HL-60 (cell line): ENCODE measurements around the gene SLC6A7.

Experiments
- DNase-seq, 2 experiments: peaks; one replicate each; pipeline ENCODE4 v3.0.0-alpha.2; 2010 to 2020; ENCODE audit warnings: low read depth in 1 of 2, low spot score in 1 of 2
- H3K27ac ChIP-seq: fragments of 250-450 bp; sonication (Bioruptor Pico); replicated peaks from 2 replicates; pipeline ENCODE4 v1.5.1; 2020; ENCODE audit warnings: mild to moderate bottlenecking, moderate library complexity
- H3K27me3 ChIP-seq: fragments of 250-450 bp; sonication (Bioruptor Pico); 2 replicates; pipeline ENCODE4 v1.5.1; 2021; ENCODE audit warnings: mild to moderate bottlenecking, moderate library complexity; ENCODE audit not compliant: insufficient read depth, poor library complexity, severe bottlenecking
- H3K4me3 ChIP-seq: replicated peaks from 2 replicates; pipeline ENCODE4 v1.5.1; 2011; ENCODE audit warnings: mild to moderate bottlenecking, control low read depth, low read length; ENCODE audit not compliant: insufficient read depth
- GABPA ChIP-seq: IDR thresholded peaks from 2 replicates; pipeline ENCODE4 v1.6.1; 2012; ENCODE audit warnings: low read depth
- POLR2AphosphoS5 ChIP-seq: IDR thresholded peaks from 2 replicates; pipeline ENCODE4 v1.6.1; 2012; ENCODE audit warnings: low read depth
- SPI1 ChIP-seq: IDR thresholded peaks from 2 replicates; pipeline ENCODE4 v1.6.1; 2012; ENCODE audit warnings: low read depth, mild to moderate bottlenecking, borderline replicate concordance
- TF ChIP-seq, protein P1 (sequence below): IDR thresholded peaks from one replicate; pipeline ENCODE4 v1.5.1; 2011; ENCODE audit warnings: low read length, control low read depth, inconsistent platforms; ENCODE audit not compliant: insufficient read depth
- TF ChIP-seq, protein P2 (sequence below): IDR thresholded peaks from 2 replicates; pipeline ENCODE4 v1.6.1; 2012; ENCODE audit warnings: low read depth; ENCODE audit not compliant: insufficient replicate concordance

The SLC6A7 gene

DNA sequence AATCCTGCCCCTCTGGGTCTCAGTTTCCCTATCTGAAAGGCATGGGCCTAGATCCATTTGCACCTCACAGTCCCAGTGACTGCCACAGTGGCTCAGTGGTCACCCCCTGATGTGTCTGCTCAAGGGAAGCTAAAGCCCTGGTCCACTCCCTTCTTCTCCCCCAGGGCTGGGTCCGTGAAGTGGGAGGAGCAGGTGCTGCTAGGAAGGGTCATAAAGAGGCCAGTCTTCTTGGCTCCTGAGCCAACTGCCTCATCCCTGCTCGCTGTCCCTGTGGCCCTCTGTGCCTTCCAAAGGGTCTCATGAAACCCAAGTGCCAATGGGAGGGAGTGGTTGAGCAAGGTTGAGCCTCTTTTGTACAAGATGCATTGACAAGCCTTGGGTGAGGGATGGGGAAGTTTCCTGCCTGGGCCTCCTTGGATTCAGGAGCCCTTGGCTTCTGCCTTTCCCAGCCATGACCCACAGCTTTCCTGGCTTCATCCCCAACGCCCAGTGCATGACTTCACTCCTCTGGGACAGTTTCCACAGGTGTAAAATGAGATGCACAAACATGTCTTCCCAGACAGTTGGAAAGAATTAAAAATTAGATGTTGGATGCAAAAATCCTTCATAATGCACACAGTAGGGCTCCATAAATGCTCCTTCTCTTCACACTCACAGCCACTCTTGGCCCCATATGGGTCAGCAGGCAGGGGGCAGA is 1.6 kb upstream of the SLC6A7 start:
- H3K27ac ChIP-seq: no peak overlapping the region
- DNase-seq: no peak
- H3K27me3 ChIP-seq: peaks cover 18% of the 10 kb centered on the region
- TF ChIP-seq, protein P1, sequence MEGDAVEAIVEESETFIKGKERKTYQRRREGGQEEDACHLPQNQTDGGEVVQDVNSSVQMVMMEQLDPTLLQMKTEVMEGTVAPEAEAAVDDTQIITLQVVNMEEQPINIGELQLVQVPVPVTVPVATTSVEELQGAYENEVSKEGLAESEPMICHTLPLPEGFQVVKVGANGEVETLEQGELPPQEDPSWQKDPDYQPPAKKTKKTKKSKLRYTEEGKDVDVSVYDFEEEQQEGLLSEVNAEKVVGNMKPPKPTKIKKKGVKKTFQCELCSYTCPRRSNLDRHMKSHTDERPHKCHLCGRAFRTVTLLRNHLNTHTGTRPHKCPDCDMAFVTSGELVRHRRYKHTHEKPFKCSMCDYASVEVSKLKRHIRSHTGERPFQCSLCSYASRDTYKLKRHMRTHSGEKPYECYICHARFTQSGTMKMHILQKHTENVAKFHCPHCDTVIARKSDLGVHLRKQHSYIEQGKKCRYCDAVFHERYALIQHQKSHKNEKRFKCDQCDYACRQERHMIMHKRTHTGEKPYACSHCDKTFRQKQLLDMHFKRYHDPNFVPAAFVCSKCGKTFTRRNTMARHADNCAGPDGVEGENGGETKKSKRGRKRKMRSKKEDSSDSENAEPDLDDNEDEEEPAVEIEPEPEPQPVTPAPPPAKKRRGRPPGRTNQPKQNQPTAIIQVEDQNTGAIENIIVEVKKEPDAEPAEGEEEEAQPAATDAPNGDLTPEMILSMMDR: no peak
- TF ChIP-seq POLR2AphosphoS5 (no peak), GABPA (no peak), SPI1 (no peak)
- TF ChIP-seq, protein P2, sequence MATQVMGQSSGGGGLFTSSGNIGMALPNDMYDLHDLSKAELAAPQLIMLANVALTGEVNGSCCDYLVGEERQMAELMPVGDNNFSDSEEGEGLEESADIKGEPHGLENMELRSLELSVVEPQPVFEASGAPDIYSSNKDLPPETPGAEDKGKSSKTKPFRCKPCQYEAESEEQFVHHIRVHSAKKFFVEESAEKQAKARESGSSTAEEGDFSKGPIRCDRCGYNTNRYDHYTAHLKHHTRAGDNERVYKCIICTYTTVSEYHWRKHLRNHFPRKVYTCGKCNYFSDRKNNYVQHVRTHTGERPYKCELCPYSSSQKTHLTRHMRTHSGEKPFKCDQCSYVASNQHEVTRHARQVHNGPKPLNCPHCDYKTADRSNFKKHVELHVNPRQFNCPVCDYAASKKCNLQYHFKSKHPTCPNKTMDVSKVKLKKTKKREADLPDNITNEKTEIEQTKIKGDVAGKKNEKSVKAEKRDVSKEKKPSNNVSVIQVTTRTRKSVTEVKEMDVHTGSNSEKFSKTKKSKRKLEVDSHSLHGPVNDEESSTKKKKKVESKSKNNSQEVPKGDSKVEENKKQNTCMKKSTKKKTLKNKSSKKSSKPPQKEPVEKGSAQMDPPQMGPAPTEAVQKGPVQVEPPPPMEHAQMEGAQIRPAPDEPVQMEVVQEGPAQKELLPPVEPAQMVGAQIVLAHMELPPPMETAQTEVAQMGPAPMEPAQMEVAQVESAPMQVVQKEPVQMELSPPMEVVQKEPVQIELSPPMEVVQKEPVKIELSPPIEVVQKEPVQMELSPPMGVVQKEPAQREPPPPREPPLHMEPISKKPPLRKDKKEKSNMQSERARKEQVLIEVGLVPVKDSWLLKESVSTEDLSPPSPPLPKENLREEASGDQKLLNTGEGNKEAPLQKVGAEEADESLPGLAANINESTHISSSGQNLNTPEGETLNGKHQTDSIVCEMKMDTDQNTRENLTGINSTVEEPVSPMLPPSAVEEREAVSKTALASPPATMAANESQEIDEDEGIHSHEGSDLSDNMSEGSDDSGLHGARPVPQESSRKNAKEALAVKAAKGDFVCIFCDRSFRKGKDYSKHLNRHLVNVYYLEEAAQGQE: no peak
- H3K4me3 ChIP-seq: no peak overlapping the region

DNA sequence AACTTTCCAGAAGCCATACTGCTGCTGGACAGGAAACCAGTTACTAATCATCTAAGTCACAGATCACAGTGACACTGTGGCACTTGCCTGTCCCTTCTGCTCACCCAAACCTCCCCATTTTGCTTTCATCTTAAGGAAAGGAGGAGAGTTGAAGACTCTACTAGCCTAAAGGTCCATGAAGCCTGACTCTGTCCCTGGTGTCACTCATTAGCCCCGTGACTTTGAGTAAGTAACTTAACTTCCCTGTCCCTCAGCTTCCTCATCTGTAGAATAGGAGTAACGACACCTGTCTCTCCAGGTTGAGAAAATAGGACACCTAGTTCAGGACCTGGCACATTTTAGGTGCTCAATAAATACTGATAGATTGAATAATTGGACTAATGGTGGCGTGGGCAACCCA is 536 bp upstream of the SLC6A7 start:
- H3K4me3 ChIP-seq: no peak overlapping the region
- peaks cover 18% of the 10 kb centered on the region for H3K27me3 ChIP-seq
- TF ChIP-seq GABPA (no peak), POLR2AphosphoS5 (no peak), SPI1 (no peak)
- TF ChIP-seq, protein P1: no peak
- TF ChIP-seq, protein P2: no peak
- DNase-seq: peak in 1 of 2 experiments; percentile 9
- no peak overlapping the region for H3K27ac ChIP-seq

DNA sequence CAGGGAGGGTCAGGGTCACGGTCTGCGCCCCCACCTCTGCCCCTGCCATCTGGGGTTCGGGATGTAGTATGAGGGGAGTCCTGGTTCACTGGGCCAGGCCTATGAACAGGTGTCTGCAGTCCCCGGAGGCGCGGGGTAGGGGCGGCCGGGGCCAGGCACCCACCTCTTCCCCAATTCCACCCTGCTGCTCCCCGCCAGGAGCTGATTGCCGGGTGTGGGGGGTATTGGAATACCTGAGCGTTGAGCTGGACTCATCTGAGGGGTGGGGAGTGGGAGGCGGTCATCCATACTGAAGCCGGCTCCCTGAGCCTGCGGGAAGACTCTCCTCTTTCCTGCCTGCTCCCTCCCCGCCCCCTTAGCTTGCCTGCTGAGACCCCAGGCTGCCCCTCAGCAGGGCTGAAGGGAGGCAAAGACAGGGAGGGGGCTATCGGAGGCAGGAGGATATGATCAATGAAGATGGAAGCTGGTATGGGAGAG is 679 bp downstream of the SLC6A7 start:
- no peak for DNase-seq
- H3K27me3 ChIP-seq: peaks cover 18% of the 10 kb centered on the region
- TF ChIP-seq GABPA (no peak), SPI1 (no peak), POLR2AphosphoS5 (no peak)
- TF ChIP-seq, protein P1: no peak
- TF ChIP-seq, protein P2: no peak
- H3K4me3 ChIP-seq: no peak overlapping the region
- H3K27ac ChIP-seq: no peak overlapping the region
